Neural cell (in vitro differentiated cells): ENCODE results near the gene ACOT13. TPM values are rescaled to one million over a fixed set of nuclear protein-coding genes. Genes with fewer than 3 reads are reported as not detected.
"Not testable (repeated sequence)": the region's sequence is repeated elsewhere in the genome, so short reads cannot be mapped to it uniquely, and the experiment has no call there.

Experiments
- H2AFZ ChIP-seq: fragments of 200-600, 300-800 bp; sonication (generic), shearing (Covaris generic); 2 replicates; pipeline ENCODE4 v1.6.0; 2014; ENCODE audit warnings: low read depth, mild to moderate bottlenecking, antibody characterized with exemption, low read length, moderate library complexity
- H3F3A ChIP-seq: fragments of 200-600 bp; shearing (Covaris generic); 2 replicates; pipeline ENCODE4 v1.6.1; 2016; ENCODE audit warnings: mild to moderate bottlenecking, moderate library complexity, mixed read lengths, antibody characterized with exemption, low read length; ENCODE audit not compliant: insufficient read depth, poor library complexity, severe bottlenecking
- H3K27ac ChIP-seq: fragments of 200-600, 300-800 bp; sonication (generic), shearing (Covaris generic); 2 replicates; pipeline ENCODE4 v1.5.1; 2014; ENCODE audit warnings: mild to moderate bottlenecking, low read length, moderate library complexity
- H3K27me3 ChIP-seq: fragments of 300-800, 200-600 bp; sonication (generic), shearing (Covaris generic); 2 replicates; pipeline ENCODE4 v1.6.0; 2014; ENCODE audit warnings: mild to moderate bottlenecking, low read depth, low read length, moderate library complexity; ENCODE audit not compliant: insufficient read depth
- H3K36me3 ChIP-seq: fragments of 300-800, 200-600 bp; sonication (generic), shearing (Covaris generic); 2 replicates; pipeline ENCODE4 v1.5.1; 2014; ENCODE audit warnings: mild to moderate bottlenecking, antibody characterized with exemption, low read length, moderate library complexity; ENCODE audit not compliant: insufficient read depth
- H3K4me2 ChIP-seq: fragments of 300-800, 200-600 bp; sonication (generic), shearing (Covaris generic); 2 replicates; pipeline ENCODE4 v1.6.0; 2014; ENCODE audit warnings: mild to moderate bottlenecking, low read length
- H3K4me3 ChIP-seq: fragments of 300-800, 200-600 bp; sonication (generic), shearing (Covaris generic); 2 replicates; pipeline ENCODE4 v1.5.1; 2014; ENCODE audit warnings: mild to moderate bottlenecking, low read length, moderate library complexity
- H3K79me2 ChIP-seq: fragments of 200-600 bp; shearing (Covaris generic); replicated peaks from 2 replicates; pipeline ENCODE4 v1.6.0; 2014; ENCODE audit warnings: mild to moderate bottlenecking, low read length, moderate library complexity; ENCODE audit not compliant: insufficient read depth
- H3K9ac ChIP-seq: fragments of 300-800, 200-600 bp; sonication (generic), shearing (Covaris generic); 2 replicates; pipeline ENCODE4 v1.6.1; 2016; ENCODE audit warnings: mild to moderate bottlenecking, low read length, mixed read lengths
- H3K9me2 ChIP-seq: fragments of 200-600 bp; shearing (Covaris generic); 2 replicates; pipeline ENCODE4 v1.6.1; 2016; ENCODE audit warnings: mild to moderate bottlenecking, low read length, mixed read lengths; ENCODE audit not compliant: insufficient read depth
- H3K9me3 ChIP-seq: fragments of 200-600, 300-800 bp; sonication (generic), shearing (Covaris generic); 2 replicates; pipeline ENCODE4 v1.6.1; 2016; ENCODE audit warnings: mild to moderate bottlenecking, mixed run types, low read length, moderate library complexity, mixed read lengths
- H4K20me1 ChIP-seq: fragments of 200-600 bp; shearing (Covaris generic); 2 replicates; pipeline ENCODE4 v1.6.1; 2016; ENCODE audit warnings: mild to moderate bottlenecking, mixed run types; ENCODE audit not compliant: insufficient read depth
- CTCF ChIP-seq: fragments of 450-650 bp; IDR thresholded peaks from 2 replicates; pipeline ENCODE4 v1.5.1; 2014; ENCODE audit warnings: antibody characterized with exemption, mild to moderate bottlenecking, moderate library complexity; ENCODE audit not compliant: poor library complexity, severe bottlenecking
- EP300 ChIP-seq: fragments of 450-650 bp; conservative IDR thresholded peaks from 2 replicates; pipeline ENCODE4 v1.6.1; 2014; ENCODE audit warnings: antibody characterized with exemption, mild to moderate bottlenecking, moderate library complexity; ENCODE audit not compliant: poor library complexity, severe bottlenecking
- EZH2 ChIP-seq: fragments of 200-600, 300-800 bp; shearing (Covaris generic), sonication (generic); IDR thresholded peaks from 2 replicates; pipeline ENCODE4 v1.6.1; 2014; ENCODE audit warnings: antibody characterized with exemption, low read length, borderline replicate concordance, mild to moderate bottlenecking; ENCODE audit not compliant: insufficient read depth, poor library complexity, severe bottlenecking
- MXI1 ChIP-seq: fragments of 450-650 bp; conservative IDR thresholded peaks from 2 replicates; pipeline ENCODE4 v1.6.1; 2014; ENCODE audit warnings: antibody characterized with exemption, mild to moderate bottlenecking; ENCODE audit not compliant: poor library complexity, severe bottlenecking
- POLR2AphosphoS5 ChIP-seq: IDR thresholded peaks from 2 replicates; pipeline ENCODE4 v1.6.1; 2012
- RAD21 ChIP-seq: fragments of 450-650 bp; conservative IDR thresholded peaks from 2 replicates; pipeline ENCODE4 v1.6.1; 2014; ENCODE audit warnings: antibody characterized with exemption, mild to moderate bottlenecking, moderate library complexity
- SMC3 ChIP-seq: fragments of 450-650 bp; conservative IDR thresholded peaks from 2 replicates; pipeline ENCODE4 v1.6.1; 2014; ENCODE audit warnings: antibody characterized with exemption, mild to moderate bottlenecking, moderate library complexity; ENCODE audit not compliant: poor library complexity
- TAF1 ChIP-seq: IDR thresholded peaks from 2 replicates; pipeline ENCODE4 v1.6.1; 2012; ENCODE audit warnings: low read depth
- polyA plus RNA-seq: library from polyadenylated mRNA; depleted of rRNA; stranded (reverse); fragments of >200 nt; gene quantifications from 2 replicates; pipeline ENCODE4 v1.2.3, GENCODE V29; 2014
- TF ChIP-seq, protein P1 (sequence below): IDR thresholded peaks from 2 replicates; pipeline ENCODE4 v1.6.1; 2012; ENCODE audit warnings: borderline replicate concordance

The ACOT13 gene
- polyA plus RNA-seq, 1 donor from 2014 or later = 9.9 TPM

DNA sequence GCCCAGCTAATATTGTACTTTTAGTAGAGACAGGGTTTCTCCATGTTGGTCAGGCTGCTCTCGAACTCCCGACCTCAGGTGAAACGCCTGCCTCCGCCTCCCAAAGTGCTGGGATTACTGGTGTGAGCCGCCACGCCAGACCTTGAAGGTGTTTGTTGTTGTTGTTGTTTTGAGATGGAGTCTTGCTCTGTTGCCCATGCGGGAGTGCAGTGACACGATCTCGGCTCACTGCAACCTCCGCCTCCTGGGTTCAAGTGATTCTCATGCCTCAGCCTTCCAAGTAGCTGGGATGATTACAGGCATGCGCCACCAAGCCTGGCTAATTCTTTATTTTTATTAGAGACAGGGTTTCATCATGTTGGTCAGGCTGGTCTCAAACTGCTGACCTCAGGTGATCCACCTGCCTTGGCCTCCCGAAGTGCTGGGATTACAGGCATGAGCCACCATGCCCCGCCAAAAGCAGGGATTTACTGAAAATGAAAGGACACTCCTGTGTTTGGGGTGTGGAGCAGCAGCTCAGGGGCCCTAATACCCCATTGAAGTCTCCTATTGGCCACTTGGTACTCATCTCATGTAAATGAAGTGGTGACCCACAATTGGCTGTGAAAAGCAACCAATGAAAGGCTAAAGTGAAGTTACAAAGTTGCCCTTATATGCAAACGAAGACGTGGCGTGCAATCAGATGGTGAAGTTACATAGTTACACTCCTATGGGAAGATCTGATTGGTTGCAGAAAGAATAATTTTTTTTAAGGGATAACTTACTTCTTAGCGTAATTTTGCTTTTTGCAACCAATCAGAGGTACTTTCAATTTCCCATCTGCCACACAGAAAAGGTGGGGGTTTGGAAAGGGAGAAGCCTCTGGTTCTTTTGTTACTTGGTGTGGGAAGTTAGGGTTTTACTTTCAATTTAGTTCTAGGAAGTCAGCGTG is 1.5 kb downstream of the ACOT13 start:
- peaks cover 25% of the 10 kb centered on the region for H3K79me2 ChIP-seq
- H3K9me2 ChIP-seq, H3K27me3 ChIP-seq, H4K20me1 ChIP-seq, H3K4me2 ChIP-seq, H3K9me3 ChIP-seq, H3K9ac ChIP-seq, H3K36me3 ChIP-seq, H3K27ac ChIP-seq, H3F3A ChIP-seq, H2AFZ ChIP-seq: not testable (repeated sequence)
- H3K4me3 ChIP-seq = peak overlapping the region; percentile 76

- Histone ChIP-seq H3K27ac (no peak overlapping the region), H4K20me1 (no peaks in the 10 kb centered on the region), H3K36me3 (no peaks in the 10 kb centered on the region), H3K27me3 (no peaks in the 10 kb centered on the region), H2AFZ (no peak overlapping the region), H3K4me3 (no peak overlapping the region), H3F3A (peaks cover 8% of the 10 kb centered on the region), H3K79me2 (peaks cover 20% of the 10 kb centered on the region), H3K9ac (no peak overlapping the region), H3K9me3 (peaks cover 3% of the 10 kb centered on the region), H3K4me2 (no peak overlapping the region), H3K9me2 (no peaks in the 10 kb centered on the region)
- TF ChIP-seq, protein P1, sequence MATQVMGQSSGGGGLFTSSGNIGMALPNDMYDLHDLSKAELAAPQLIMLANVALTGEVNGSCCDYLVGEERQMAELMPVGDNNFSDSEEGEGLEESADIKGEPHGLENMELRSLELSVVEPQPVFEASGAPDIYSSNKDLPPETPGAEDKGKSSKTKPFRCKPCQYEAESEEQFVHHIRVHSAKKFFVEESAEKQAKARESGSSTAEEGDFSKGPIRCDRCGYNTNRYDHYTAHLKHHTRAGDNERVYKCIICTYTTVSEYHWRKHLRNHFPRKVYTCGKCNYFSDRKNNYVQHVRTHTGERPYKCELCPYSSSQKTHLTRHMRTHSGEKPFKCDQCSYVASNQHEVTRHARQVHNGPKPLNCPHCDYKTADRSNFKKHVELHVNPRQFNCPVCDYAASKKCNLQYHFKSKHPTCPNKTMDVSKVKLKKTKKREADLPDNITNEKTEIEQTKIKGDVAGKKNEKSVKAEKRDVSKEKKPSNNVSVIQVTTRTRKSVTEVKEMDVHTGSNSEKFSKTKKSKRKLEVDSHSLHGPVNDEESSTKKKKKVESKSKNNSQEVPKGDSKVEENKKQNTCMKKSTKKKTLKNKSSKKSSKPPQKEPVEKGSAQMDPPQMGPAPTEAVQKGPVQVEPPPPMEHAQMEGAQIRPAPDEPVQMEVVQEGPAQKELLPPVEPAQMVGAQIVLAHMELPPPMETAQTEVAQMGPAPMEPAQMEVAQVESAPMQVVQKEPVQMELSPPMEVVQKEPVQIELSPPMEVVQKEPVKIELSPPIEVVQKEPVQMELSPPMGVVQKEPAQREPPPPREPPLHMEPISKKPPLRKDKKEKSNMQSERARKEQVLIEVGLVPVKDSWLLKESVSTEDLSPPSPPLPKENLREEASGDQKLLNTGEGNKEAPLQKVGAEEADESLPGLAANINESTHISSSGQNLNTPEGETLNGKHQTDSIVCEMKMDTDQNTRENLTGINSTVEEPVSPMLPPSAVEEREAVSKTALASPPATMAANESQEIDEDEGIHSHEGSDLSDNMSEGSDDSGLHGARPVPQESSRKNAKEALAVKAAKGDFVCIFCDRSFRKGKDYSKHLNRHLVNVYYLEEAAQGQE = no peak
- TF ChIP-seq EP300 (no peak), EZH2 (no peak), MXI1 (no peak), POLR2AphosphoS5 (no peak), SMC3 (no peak), RAD21 (no peak), CTCF (no peak), TAF1 (no peak)
Observed at GRCh38 chr6:24668997-24669361, 2.1 kb downstream of the ACOT13 start.

DNA sequence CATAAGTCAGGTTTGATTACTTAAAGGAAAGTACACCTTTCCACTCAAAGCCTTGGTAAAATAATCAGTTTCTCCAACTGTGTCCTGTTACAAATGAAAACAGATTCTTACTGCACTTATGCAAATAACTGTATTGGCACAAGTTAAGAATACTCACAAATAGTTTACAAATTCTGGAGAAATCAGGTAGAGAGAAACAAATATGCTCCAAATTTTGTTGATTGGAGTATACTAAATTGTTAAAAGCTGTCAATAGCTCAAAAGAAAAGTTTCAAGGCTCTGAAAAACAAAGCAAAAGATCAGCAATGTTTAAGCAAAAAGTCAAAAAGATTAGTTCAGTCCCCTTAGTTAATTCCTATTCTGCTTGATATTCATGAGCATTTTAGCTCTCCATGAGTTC is 3.6 kb downstream of the ACOT13 start:
- not testable (repeated sequence) for H3K79me2 ChIP-seq, H3K4me2 ChIP-seq, H3F3A ChIP-seq, H3K27me3 ChIP-seq, H3K27ac ChIP-seq, H2AFZ ChIP-seq, H3K9me3 ChIP-seq, H3K9ac ChIP-seq, H3K9me2 ChIP-seq, H3K36me3 ChIP-seq, H3K4me3 ChIP-seq, H4K20me1 ChIP-seq

- not testable (repeated sequence) for H3K9me3 ChIP-seq, H3K9me2 ChIP-seq, H3F3A ChIP-seq, H3K36me3 ChIP-seq, H3K79me2 ChIP-seq, H3K27ac ChIP-seq, H3K4me2 ChIP-seq, H4K20me1 ChIP-seq, H3K4me3 ChIP-seq, H3K9ac ChIP-seq, H3K27me3 ChIP-seq, H2AFZ ChIP-seq
Observed at GRCh38 chr6:24671077-24671476, 4.2 kb downstream of the ACOT13 start.
